ENCODE measurements around the gene KANSL1L. TPM values are rescaled to one million over a fixed set of nuclear protein-coding genes. Genes with fewer than 3 reads are reported as not detected.

Gene KANSL1L
- total RNA-seq, 1 experiment from 2014 or later, result 6.7 TPM

GRCh38 chr2:210086292-210086691 lies 84.9 kb downstream of the KANSL1L start:
- Histone ChIP-seq H2AFZ (ENCODE audit: low read depth, low read length, poor library complexity, severe bottlenecking) (no peak overlapping the region), H3K27me3 (ENCODE audit: insufficient read depth, low read length) (no peaks in the 10 kb centered on the region), H3K27ac (ENCODE audit: low read depth, low read length) (no peak overlapping the region), H3K79me2 (ENCODE audit: insufficient read depth, low read length) (no peaks in the 10 kb centered on the region), H3K9me2 (ENCODE audit: insufficient read depth) (no peaks in the 10 kb centered on the region), H3K9me3 (ENCODE audit: control insufficient read depth in 1 of 2, insufficient read depth in 1 of 2, low read depth in 1 of 2, low read length in 2 of 2) (no peaks in the 10 kb centered on the region), H3K4me3 (replicated peaks in 1 of 2; ENCODE audit: low read depth in 1 of 2, low read length in 2 of 2) (no peak overlapping the region), H3K9ac (ENCODE audit: low read length) (no peak overlapping the region), H3K36me3 (ENCODE audit: control insufficient read depth in 1 of 2, insufficient read depth in 2 of 2, low read length in 2 of 2) (no peaks in the 10 kb centered on the region), H3K4me2 (ENCODE audit: low read length) (no peak overlapping the region), H4K20me1 (ENCODE audit: insufficient read depth) (no peaks in the 10 kb centered on the region), H3K4me1 (ENCODE audit: control insufficient read depth in 1 of 2, insufficient read depth in 2 of 2, low read length in 2 of 2) (no peaks in the 10 kb centered on the region)
- no peak for TF ChIP-seq ELF1 (IDR thresholded peaks at IDR 0.05; ENCODE audit: borderline replicate concordance, low read depth)
- TF ChIP-seq SRF (IDR thresholded peaks at IDR 0.05; ENCODE audit: low read depth), result no peak
- TF ChIP-seq YY1 (IDR thresholded peaks at IDR 0.05; ENCODE audit: extremely low read depth, insufficient replicate concordance, low read depth, low read length), result no peak
- no peak for TF ChIP-seq TCF7L2 (IDR thresholded peaks at IDR 0.05; ENCODE audit: borderline replicate concordance, extremely low read depth, insufficient read depth, insufficient read length)
- no peak for TF ChIP-seq REST (IDR thresholded peaks at IDR 0.05; ENCODE audit: low read depth)
- TF ChIP-seq ZNF274 (IDR thresholded peaks at IDR 0.05; ENCODE audit: low read depth, low read length), result no peak
- TF ChIP-seq EGR1 (IDR thresholded peaks at IDR 0.05; ENCODE audit: low read depth), result no peak
- no peak for TF ChIP-seq MAX (IDR thresholded peaks at IDR 0.05)
- TF ChIP-seq POLR2A (IDR thresholded peaks at IDR 0.05; ENCODE audit: borderline replicate concordance, extremely low read depth, insufficient read depth, insufficient read length), result no peak
- no peak for TF ChIP-seq RAD21 (IDR thresholded peaks at IDR 0.05; ENCODE audit: low read depth)
- TF ChIP-seq CBX3 (IDR thresholded peaks at IDR 0.05; ENCODE audit: low read depth), result no peak
- TF ChIP-seq SP1 (IDR thresholded peaks at IDR 0.05; ENCODE audit: low read depth), result no peak
- no peak for TF ChIP-seq CTCF (IDR thresholded peaks at IDR 0.05 in 2 of 3, conservative IDR thresholded peaks at IDR 0.05 in 1 of 3; ENCODE audit: borderline replicate concordance in 1 of 3, insufficient read depth in 1 of 3, low read depth in 2 of 3, low read length in 2 of 3)
- no peak for TF ChIP-seq EZH2phosphoT487 (IDR thresholded peaks at IDR 0.05; ENCODE audit: borderline replicate concordance)
- no peak for TF ChIP-seq ZFX (IDR thresholded peaks at IDR 0.05)
- TF ChIP-seq POLR2AphosphoS5 (IDR thresholded peaks at IDR 0.05; ENCODE audit: low read depth, low read length), result no peak
- no peak for TF ChIP-seq SIN3A (IDR thresholded peaks at IDR 0.05; ENCODE audit: low read depth)
- no peak for TF ChIP-seq FOSL1 (IDR thresholded peaks at IDR 0.05; ENCODE audit: low read depth)
- TF ChIP-seq JUND (IDR thresholded peaks at IDR 0.05), result no peak
- TF ChIP-seq EZH2 (IDR thresholded peaks at IDR 0.05), result no peak
- RAD21 ChIA-PET (ENCODE audit: low non-redundant PET in 1 of 2, low total read pairs in 2 of 2, uncharacterized antibody in 2 of 2, unreplicated experiment in 2 of 2), result no interaction called here
- intact Hi-C loops (cut with micrococcal nuclease), result no loop called here
- CTCF ChIA-PET, result no interaction called here
- no TSS peak for BruUV-seq (replicated peaks)
- POLR2A ChIA-PET, result no interaction called here
- ATAC-seq (no peak), DNase-seq (ENCODE audit: low read depth, low spot score) (no peak)

All from HCT116 (cell line).